B cell (primary cell): ENCODE data around the gene PPP6R3. TPM values are rescaled to one million over a fixed set of nuclear protein-coding genes. Genes with fewer than 3 reads are reported as not detected.

ENCODE experiments used
- ATAC-seq: fragments of 200-7000 bp; cut with Tn5 transposase; one replicate; pipeline ENCODE4 v1.10.0; 2021; ENCODE audit warnings: low read depth, mild to moderate bottlenecking, moderate number of reproducible peaks, moderate library complexity
- CTCF ChIA-PET: fragments of 350-600 bp; sonication (Branson Sonifier 250); formaldehyde crosslinking; loops from one replicate; lab custom pipeline; 2021; ENCODE audit warnings: antibody characterized with exemption, inconsistent platforms; lab: Charles Lee
- POLR2A ChIA-PET: fragments of 350-600 bp; sonication (Branson Sonifier 250); formaldehyde crosslinking; loops from one replicate; lab custom pipeline; 2021; ENCODE audit warnings: antibody characterized with exemption; lab: Charles Lee
- DNase-seq: peaks from one replicate; pipeline ENCODE4 v3.0.0; 2013
- H2AFZ ChIP-seq: 2 replicates; pipeline ENCODE4 v1.6.1; 2012; ENCODE audit warnings: mild to moderate bottlenecking, low read depth, low read length; ENCODE audit not compliant: insufficient read depth, poor library complexity, severe bottlenecking
- H3K27ac ChIP-seq, 2 donors: 1 replicate in 1 of 2; 2 replicates in 1 of 2; pipeline ENCODE4 v1.5.1; 2012 to 2013; ENCODE audit warnings: low read length in 2 of 2, mild to moderate bottlenecking in 2 of 2, moderate library complexity in 1 of 2
- H3K27me3 ChIP-seq, 4 experiments: fragments of 200-600 bp in 1 of 4; sonication (generic) in 1 of 4; replicated peaks in 1 of 4; 1 replicate in 2 of 4; 2 replicates in 2 of 4; pipeline versions ENCODE4 v1.6.1 to v1.7.0; 2013 to 2016; ENCODE audit warnings: low read length in 3 of 4, mild to moderate bottlenecking in 2 of 4, mixed read lengths in 1 of 4, moderate library complexity in 1 of 4; ENCODE audit not compliant: insufficient read depth in 4 of 4, control insufficient read depth in 3 of 4; ENCODE audit errors: control extremely low read depth in 1 of 4
- H3K36me3 ChIP-seq, 2 experiments: replicated peaks in 1 of 2; 1 replicate in 1 of 2; 2 replicates in 1 of 2; pipeline versions ENCODE4 v1.6.1 to v1.7.1; 2013; ENCODE audit warnings: low read length in 1 of 2; ENCODE audit not compliant: insufficient read depth in 2 of 2, control insufficient read depth in 1 of 2; ENCODE audit errors: control extremely low read depth in 1 of 2, extremely low read depth in 1 of 2
- H3K4me1 ChIP-seq, 2 donors: fragments of 200-600 bp in 1 of 2; sonication (generic) in 1 of 2; 1 replicate in 1 of 2; 2 replicates in 1 of 2; pipeline versions ENCODE4 v1.5.1 to v1.6.1; 2013 to 2017; ENCODE audit warnings: low read length in 2 of 2; ENCODE audit not compliant: control insufficient read depth in 2 of 2, insufficient read depth in 2 of 2
- H3K4me2 ChIP-seq: replicated peaks from 2 replicates; pipeline ENCODE3; 2012; ENCODE audit warnings: mild to moderate bottlenecking, low read depth, low read length; ENCODE audit not compliant: poor library complexity, severe bottlenecking
- H3K4me3 ChIP-seq, 5 experiments: fragments of 200-600 bp in 1 of 5; sonication (generic) in 1 of 5; 1 replicate in 3 of 5; 2 replicates in 2 of 5; pipeline versions ENCODE4 v1.5.1 to v1.7.0; 2011 to 2016; ENCODE audit warnings: low read length in 4 of 5, mild to moderate bottlenecking in 4 of 5, low read depth in 2 of 5, control low read depth in 1 of 5, moderate library complexity in 1 of 5; ENCODE audit not compliant: insufficient read depth in 1 of 5; ENCODE audit errors: control extremely low read depth in 1 of 5, extremely low read depth in 1 of 5
- H3K79me2 ChIP-seq: fragments of 200-600 bp; sonication (generic); one replicate; pipeline ENCODE4 v1.6.0; 2016; ENCODE audit warnings: low read length; ENCODE audit not compliant: control insufficient read depth, insufficient read depth
- H3K9ac ChIP-seq: fragments of 200-600 bp; sonication (generic); 2 replicates; pipeline ENCODE4 v1.6.1; 2017; ENCODE audit warnings: mild to moderate bottlenecking, low read length, moderate library complexity
- H3K9me3 ChIP-seq, 3 donors: one replicate each; pipeline versions ENCODE4 v1.6.1 to v1.7.1; 2013; ENCODE audit warnings: low read length in 2 of 3; ENCODE audit not compliant: control insufficient read depth in 2 of 3, insufficient read depth in 1 of 3; ENCODE audit errors: control extremely low read depth in 1 of 3
- H4K20me1 ChIP-seq: 2 replicates; pipeline ENCODE4 v1.6.0; 2012; ENCODE audit warnings: mild to moderate bottlenecking, low read length; ENCODE audit not compliant: insufficient read depth, control insufficient read depth, poor library complexity, severe bottlenecking
- H3K27ac Mint-ChIP-seq: one replicate; pipeline ENCODE4 v1.8.0; 2021; ENCODE audit warnings: mixed read lengths
- H3K27me3 Mint-ChIP-seq: one replicate; pipeline ENCODE4 v1.8.0; 2021; ENCODE audit warnings: mixed read lengths
- H3K4me1 Mint-ChIP-seq: one replicate; pipeline ENCODE4 v1.8.0; 2021; ENCODE audit warnings: mixed read lengths
- H3K4me3 Mint-ChIP-seq: one replicate; pipeline ENCODE4 v1.8.0; 2021; ENCODE audit warnings: mixed read lengths
- H3K9me3 Mint-ChIP-seq: one replicate; pipeline ENCODE4 v1.8.0; 2022; ENCODE audit warnings: mixed read lengths; ENCODE audit not compliant: insufficient read depth
- CTCF ChIP-seq: fragments of 200-600 bp; IDR thresholded peaks from one replicate; pipeline ENCODE4 v1.8.0; 2022; ENCODE audit warnings: antibody characterized with exemption, mild to moderate bottlenecking
- EZH2 ChIP-seq: IDR thresholded peaks from 2 replicates; pipeline ENCODE4 v1.6.1; 2012; ENCODE audit warnings: borderline replicate concordance, low read depth, mild to moderate bottlenecking, moderate library complexity, low read length; ENCODE audit not compliant: insufficient read depth, poor library complexity, severe bottlenecking
- WGBS: methylation state at CpG from one replicate; pipeline ENCODE4 v1.1.5; 2013; ENCODE audit warnings: missing lambda C conversion rate; ENCODE audit not compliant: insufficient coverage; 5-methylcytosine and 5-hydroxymethylcytosine counted together
- intact Hi-C: fragments of 100-400 bp; cut with micrococcal nuclease; formaldehyde crosslinking; loops from one replicate; pipeline ENCODE4 v1.10.0; 2022
- polyA plus RNA-seq: library from polyadenylated mRNA; depleted of rRNA; stranded (reverse); fragments of >200 nt; gene quantifications from 2 replicates; pipeline ENCODE4 v1.2.3, GENCODE V29; 2012
- total RNA-seq, 2 donors: library from RNA; stranded (reverse); fragments of 120-200 nt in 1 of 2; gene quantifications; 1 replicate in 1 of 2; 2 replicates in 1 of 2; pipeline versions ENCODE4 v1.2.3 to v1.2.4, GENCODE V29; 2013 to 2022

Gene PPP6R3
- total and polyA plus RNA-seq, 2 donors (not counting 1 experiment from before 2014, with no cell fraction given) = 48.5 to 159 TPM

DNA sequence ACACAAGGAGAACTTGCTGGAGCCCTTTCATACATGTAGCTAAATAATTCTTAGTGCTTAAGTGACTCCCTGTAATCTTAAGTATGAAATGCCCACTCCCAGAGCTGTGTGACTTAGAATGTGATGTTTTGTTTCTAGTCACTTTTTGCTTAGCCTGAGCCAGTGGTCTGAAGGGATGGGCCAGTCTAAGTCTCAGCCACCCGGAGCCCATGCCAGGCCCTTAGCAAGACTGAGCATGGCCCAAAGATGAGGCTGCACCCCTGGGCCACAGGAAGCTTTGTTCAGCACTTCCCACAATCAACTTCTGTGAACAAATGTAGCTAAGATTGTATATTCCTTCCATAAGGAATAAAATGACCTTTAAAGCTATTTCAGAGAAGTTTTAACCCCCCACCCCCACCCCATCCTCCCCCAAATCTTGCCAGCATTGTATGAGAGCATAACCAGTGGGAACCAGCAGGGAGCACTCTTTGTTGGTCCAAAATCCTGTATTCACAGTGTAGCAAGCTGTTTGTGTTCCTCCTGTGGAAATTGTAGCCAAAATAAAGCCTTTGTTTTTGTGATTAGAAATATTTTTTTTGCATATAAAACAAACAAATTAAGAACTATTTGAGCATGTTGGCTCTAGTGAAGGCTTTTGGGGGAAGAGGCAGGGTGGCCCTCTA lies 150.0 kb downstream of the PPP6R3 start:
- POLR2A ChIA-PET = no interaction called here
- Histone ChIP-seq H3K4me3 (no peak overlapping the region), H4K20me1 (no peaks in the 10 kb centered on the region), H3K4me1 (no peaks in the 10 kb centered on the region), H3K9me3 (no peaks in the 10 kb centered on the region), H3K27me3 (no peaks in the 10 kb centered on the region), H3K9ac (no peak overlapping the region), H3K27ac (no peak overlapping the region), H3K4me2 (no peak overlapping the region), H2AFZ (no peak overlapping the region), H3K79me2 (no peaks in the 10 kb centered on the region), H3K36me3 (peaks cover 8 to 92% of the 10 kb centered on the region in 2 experiments)
- no CpG with 5 or more reads among the region's 1 CpG for WGBS
- no peak overlapping the region for H3K27ac Mint-ChIP-seq
- no peak for DNase-seq
- H3K4me3 Mint-ChIP-seq = no peak overlapping the region
- no peaks in the 10 kb centered on the region for H3K4me1 Mint-ChIP-seq
- no peaks in the 10 kb centered on the region for H3K27me3 Mint-ChIP-seq
- intact Hi-C loops = loop anchor here (10.0 kb wide), 1 partner anchor 234 kb away; the partner anchor contains the start of gene CPT1A
- H3K9me3 Mint-ChIP-seq = no peaks in the 10 kb centered on the region
- TF ChIP-seq EZH2 = no peak
- no peak for TF ChIP-seq CTCF
- CTCF ChIA-PET = interaction anchor here (1.1 to 1.6 kb wide), 2 partner anchors 233 to 258 kb away, joined by 3 to 14 read pairs; no protein-coding TSS in a partner anchor
- no peak for ATAC-seq

DNA sequence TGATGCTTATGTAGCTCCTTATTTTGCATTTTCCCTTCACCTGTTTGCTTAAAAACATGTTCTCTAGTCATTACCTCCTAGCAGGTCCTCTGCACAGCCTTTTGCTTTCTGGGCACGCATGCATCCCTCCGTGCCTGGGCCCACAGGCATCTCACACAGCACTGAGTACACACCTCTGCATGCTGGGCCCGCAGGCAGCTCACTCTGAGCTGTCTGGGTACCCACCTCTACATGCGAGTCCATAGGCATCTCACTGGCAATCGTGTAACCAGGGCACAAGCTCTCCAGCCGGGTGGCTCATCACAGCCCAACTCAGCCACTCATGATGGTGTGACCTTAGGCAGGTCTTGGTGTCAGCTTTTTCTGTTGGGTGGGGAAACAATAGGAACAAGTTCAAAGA lies 155.1 kb downstream of the PPP6R3 start:
- ATAC-seq (no peak), DNase-seq (no peak)
- H3K4me1 Mint-ChIP-seq = no peaks in the 10 kb centered on the region
- Histone ChIP-seq H3K27ac (no peak overlapping the region), H3K4me2 (no peak overlapping the region), H2AFZ (no peak overlapping the region), H3K79me2 (no peaks in the 10 kb centered on the region), H3K4me3 (no peak overlapping the region), H3K27me3 (no peaks in the 10 kb centered on the region), H3K4me1 (no peaks in the 10 kb centered on the region), H3K9me3 (no peaks in the 10 kb centered on the region), H4K20me1 (no peaks in the 10 kb centered on the region), H3K36me3 (peaks cover 1 to 43% of the 10 kb centered on the region in 2 experiments), H3K9ac (no peak overlapping the region)
- CTCF ChIA-PET = interaction anchor here (0.6 kb wide), 1 partner anchor 184 kb away, joined by 3 read pairs; no protein-coding TSS in a partner anchor
- H3K9me3 Mint-ChIP-seq = no peaks in the 10 kb centered on the region
- intact Hi-C loops = loop anchor here (10.0 kb wide), 1 partner anchor 229 kb away; the partner anchor contains the start of gene CPT1A
- H3K4me3 Mint-ChIP-seq = no peak overlapping the region
- POLR2A ChIA-PET = no interaction called here
- no peaks in the 10 kb centered on the region for H3K27me3 Mint-ChIP-seq
- 96% methylated on average over 3 of the region's 6 CpGs for WGBS
- H3K27ac Mint-ChIP-seq = no peak overlapping the region
- TF ChIP-seq EZH2 = no peak
- TF ChIP-seq CTCF = no peak
